HG02870 (cell line): Measurements from ENCODE around the gene SCGB3A2.

ENCODE experiments used
- ATAC-seq: cut with Tn5 transposase; IDR thresholded peaks from one replicate; pipeline ENCODE4 v1.9.1; 2021; ENCODE audit warnings: mild to moderate bottlenecking, moderate library complexity; ENCODE audit not compliant: unreplicated experiment

Gene SCGB3A2, protein sequence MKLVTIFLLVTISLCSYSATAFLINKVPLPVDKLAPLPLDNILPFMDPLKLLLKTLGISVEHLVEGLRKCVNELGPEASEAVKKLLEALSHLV

DNA sequence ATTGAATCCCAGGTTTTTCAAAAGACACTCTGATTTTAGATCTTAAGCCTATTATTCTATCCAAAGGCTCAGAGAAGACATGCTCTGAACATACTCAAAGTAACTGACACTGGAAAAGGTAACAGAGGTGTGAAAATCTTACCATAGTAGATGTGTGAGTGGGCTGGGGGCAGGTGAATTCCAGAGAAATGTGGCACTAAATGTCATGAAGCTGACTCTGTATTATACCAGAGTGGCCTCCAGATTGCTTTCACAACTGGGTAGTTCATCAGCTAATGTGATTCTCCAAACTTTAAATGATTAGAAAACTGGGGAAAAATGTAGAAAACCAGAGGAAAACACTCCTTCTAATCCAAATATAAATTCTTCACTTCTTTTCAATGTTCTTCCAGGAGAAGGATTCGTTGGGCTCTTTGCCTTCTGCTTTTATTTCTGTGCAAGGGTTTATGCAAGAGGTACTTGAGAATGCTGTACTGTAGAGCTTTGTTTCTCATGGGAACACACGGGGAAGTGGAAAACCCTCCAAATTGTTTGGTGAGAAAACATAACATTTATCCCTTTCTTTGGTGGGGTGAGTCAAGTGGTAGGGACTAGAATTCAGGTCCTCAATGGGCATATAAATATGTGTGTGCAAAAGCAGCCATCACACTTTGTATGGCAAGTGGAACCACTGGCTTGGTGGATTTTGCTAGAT, at the start of gene SCGB3A2:
TSS of gene SCGB3A2 (plus strand) at position 646 of the 694 bp plus-strand sequence. CDS start 93 bp downstream, outside the sequence.
- no peak for ATAC-seq

DNA sequence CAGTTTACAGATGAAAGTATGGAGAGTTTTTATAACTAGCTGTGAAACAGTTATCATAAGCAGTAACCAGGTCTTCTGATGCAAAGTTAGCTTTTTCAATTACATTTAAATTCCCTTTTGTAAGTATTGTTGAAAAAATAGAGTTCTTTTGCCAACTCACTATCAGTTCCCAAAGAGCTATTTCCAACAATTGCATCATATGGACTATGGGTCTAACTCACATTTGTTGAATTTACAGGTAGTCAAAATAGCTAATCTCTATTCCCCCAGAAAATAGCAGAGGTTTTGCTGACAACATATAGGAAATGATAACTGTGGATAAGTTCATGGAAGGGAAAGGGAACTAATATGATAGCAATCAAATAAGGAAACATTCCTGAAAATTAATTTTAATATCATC, 48.5 kb upstream of the SCGB3A2 start:
- ATAC-seq, result no peak

DNA sequence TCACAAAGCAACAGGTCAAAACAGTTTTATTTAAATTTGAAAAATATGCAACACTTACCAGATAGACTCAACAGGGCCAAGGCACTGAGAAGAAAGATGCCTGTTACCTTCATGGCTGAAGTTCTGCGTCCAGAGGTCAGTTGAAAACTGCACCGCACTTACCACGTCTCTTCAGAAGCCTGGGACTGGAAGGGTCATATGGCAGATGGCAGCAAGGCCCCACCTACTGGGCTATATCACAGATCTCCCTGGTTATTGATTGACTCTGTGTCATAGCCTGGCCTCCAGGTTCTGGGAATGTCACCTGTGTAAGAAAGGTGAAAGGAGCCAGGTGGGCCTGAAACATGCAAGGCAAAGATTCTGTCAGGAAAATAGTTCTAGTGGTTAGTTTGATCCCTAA, 47.0 kb upstream of the SCGB3A2 start, which contains the start of gene SPINK1:
TSS of gene SPINK1 (minus strand) at position 207 of the 400 bp plus-strand sequence. CDS start at position 113, 94 bp downstream.
- no peak for ATAC-seq

DNA sequence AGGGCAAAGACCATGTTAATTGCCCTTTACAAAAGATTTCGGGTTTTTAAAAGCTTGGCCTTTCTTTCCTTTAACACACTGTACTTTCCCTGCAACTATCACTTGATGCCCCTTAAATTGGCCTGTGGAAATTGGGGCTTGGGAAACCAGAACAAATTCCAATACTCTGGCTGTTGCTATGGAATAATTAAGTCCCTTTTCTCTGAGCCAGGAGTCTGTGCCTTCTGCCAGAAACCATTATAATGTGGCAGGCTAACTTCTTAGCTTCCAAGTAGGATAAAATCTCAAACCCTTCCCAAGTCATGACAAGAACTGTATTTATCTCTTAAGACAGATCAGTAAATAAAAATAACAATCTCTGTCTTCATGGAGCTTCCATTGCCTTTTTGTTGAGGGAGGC, 46.0 kb upstream of the SCGB3A2 start:
- ATAC-seq, result no peak

DNA sequence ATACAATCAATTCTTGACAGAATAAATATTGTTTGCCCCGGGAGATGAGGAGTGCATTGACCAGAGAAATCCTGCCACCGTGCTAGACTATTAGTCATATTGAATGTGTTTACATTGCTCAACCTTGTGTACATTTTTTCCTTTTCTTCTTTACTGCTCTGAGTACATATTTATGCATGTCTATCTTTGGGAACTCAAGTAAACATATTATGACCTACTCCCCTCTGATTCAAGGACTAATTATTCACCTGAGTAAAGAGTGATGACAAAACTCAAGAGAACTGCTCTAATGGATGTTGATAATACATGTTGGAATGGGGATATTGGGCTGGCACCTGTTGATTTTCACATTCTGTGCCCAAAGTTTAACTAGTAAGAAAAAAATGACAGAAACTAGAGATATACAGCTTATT, 43.1 kb upstream of the SCGB3A2 start:
- no peak for ATAC-seq

DNA sequence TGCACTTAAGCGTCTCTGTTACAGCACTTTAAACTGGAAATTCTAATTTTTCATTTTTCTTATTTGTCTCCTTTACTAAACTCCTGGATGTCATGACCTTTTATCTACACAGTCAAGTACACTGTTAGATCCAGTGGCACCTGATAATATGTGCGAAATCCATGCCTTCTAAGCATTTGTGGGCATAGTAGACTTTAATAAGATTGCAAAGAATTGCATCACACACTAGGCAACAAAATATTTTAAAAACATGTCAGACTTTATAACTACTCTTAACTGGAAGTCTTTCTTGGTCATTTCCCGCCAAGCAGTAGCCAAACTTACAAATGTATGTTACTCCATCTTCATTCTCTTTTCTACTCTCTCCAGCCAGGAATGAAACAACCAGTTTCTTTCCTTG, 42.1 kb upstream of the SCGB3A2 start:
- no peak for ATAC-seq

DNA sequence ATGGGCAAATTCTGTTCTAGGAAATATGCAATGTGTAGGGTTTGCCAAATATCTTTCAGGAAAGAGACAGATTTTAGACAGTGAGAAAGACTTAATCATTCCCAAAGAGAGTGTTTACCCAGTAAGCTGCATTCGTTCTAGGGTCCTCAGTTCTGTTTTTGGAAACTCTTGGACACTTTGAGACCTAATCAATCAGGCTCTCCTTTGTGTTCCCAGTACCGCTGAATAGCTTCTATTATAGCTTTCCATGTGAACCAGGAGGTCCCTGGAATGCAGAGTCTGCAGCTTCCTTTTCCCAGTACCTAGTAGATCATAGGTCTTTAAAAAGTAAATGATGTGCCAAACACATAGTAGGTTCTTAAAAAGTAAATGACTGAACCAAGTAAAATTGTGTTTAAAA, 35.6 kb upstream of the SCGB3A2 start:
- no peak for ATAC-seq

DNA sequence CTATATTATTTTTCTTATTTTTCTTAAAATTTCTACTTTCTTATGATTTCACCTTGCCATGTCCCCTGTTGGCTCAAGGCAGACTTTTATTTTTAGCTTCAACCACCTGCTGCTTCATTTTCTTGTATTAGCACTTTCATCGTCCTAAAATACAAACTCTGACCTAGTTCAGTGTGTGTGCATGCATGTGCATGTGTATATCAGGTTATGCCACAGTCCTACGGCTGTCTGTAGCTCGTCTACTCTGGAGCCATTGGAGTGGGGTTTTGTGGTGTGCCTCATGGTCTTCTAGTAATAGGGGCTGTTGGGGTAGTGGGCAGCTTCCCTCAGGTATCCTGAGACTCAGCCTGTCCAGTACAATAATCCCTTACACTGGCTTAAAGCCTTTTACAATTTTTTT, 33.7 kb upstream of the SCGB3A2 start:
- no peak for ATAC-seq

DNA sequence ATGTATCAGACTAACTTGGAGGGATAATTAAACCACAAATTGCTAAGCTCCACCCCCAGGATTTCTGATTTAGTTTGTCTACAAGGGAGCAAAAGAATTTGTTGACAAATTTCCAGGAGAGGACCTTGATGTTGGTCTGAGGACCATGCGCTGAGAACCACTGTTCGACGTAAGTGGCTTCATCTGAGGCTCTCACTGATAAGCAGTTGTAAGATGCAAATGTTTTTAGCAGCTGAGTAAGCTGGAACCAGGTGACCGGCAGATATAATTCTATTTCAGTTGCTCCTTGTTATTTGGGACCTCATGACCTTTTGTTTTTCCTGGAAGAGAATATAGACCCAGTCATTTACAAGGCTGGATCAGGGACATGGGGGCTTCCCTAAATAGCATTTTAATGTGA, 32.9 kb upstream of the SCGB3A2 start:
- ATAC-seq, result no peak

DNA sequence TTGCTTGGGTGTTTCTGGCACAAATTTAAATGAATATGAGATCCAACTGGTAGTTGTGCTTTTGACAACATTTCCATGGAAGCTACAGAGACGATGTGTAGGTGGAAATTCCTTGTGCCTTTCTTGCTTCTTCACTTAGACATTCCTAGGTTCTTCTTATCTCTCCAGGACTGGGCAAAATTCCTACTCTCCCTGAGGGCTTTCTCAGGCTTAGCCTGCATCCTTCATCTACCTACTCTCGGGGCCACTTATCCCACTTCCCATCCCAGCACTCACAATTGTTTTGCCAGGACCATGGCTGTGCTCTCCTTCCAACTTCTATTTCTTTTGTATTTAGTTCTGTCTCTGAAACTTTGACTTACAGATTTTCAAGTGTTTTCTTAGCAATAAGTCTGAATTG, 29.3 kb upstream of the SCGB3A2 start:
- no peak for ATAC-seq

DNA sequence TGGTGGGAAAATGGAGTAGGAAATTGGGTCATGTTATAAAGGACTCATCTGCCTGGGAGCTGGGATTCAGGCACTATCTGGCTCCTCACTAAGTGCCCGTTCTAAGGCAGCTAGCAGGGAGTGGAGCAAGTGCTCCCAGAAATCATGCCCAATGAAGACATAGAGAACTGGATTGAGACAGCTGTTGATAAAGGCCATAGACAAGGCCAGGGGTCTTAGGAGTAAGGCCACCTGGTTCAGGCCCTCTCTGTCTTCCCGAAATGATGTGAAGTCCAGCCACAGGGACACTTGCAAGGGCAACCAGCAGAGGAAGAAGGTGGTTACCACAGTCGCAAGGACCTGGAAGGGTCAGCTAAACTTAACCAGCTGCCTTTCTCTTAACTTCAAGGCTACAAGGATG, 26.9 kb upstream of the SCGB3A2 start:
- ATAC-seq, result no peak

DNA sequence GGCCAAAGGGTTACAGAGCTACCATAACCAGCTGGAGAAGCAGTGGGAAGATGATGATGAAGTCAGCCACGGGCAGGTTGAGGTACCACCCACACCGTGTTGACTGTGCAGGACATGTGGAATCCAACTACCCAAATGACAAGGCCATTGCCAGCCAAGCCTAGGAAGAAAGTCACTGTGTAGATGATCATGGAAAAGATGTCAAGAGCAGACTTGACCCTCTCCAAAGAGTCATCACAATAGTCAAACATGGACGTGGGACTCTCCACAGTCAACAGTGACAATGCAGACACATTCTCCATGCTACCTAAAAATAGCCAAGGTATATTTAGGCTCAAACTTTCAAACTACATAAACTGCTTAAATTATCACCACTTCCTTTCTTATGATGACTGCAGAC, 26.1 kb upstream of the SCGB3A2 start:
- ATAC-seq, result no peak

DNA sequence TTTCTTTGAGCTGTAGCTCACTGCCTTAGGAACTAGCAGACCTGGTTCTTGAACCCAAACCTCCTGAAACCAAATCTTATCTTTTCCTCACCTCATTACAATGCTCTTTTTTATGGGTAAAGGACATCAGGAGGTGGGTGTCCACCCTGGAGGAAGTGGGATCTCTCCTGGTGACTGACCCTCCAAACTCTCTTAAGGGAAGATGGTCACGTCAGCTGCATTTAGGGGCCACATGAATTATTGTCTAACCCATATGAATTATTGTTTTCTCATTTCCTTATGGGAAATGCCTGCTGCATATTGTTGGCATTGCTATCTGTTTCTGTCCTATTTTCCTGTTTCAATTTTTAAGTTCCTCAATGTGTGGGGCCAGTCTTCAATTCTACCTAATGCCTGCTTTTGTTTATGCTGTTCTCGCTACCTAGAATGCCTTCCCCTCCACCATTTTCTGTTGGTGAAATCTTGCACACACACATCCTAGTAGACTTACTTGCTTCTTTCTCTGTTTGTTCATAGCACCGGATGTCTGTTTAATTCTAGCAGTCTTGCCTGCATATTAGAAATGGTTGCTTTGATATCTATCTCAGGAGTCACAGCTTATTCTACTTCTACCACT, 25.0 kb upstream of the SCGB3A2 start:
- no peak for ATAC-seq

DNA sequence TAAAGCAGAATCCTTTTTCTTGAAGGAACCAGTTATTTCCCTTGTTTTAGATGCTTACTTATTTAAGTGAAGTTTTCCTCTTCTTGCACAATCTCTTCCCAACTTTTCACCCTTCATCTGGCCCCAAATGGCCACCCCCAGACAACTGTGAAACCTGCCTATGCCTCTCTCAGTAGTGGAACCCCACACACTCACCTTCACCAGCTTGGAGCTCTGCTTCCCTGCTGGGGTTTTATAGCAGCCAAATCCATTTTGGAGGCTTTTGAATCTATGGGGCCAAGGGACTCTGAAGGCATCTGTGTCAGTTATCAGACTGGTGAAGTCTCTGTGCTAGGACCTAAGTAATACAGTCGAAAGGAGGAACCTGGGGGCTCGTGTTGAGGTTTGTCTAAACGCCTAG, 24.2 kb upstream of the SCGB3A2 start:
- no peak for ATAC-seq

DNA sequence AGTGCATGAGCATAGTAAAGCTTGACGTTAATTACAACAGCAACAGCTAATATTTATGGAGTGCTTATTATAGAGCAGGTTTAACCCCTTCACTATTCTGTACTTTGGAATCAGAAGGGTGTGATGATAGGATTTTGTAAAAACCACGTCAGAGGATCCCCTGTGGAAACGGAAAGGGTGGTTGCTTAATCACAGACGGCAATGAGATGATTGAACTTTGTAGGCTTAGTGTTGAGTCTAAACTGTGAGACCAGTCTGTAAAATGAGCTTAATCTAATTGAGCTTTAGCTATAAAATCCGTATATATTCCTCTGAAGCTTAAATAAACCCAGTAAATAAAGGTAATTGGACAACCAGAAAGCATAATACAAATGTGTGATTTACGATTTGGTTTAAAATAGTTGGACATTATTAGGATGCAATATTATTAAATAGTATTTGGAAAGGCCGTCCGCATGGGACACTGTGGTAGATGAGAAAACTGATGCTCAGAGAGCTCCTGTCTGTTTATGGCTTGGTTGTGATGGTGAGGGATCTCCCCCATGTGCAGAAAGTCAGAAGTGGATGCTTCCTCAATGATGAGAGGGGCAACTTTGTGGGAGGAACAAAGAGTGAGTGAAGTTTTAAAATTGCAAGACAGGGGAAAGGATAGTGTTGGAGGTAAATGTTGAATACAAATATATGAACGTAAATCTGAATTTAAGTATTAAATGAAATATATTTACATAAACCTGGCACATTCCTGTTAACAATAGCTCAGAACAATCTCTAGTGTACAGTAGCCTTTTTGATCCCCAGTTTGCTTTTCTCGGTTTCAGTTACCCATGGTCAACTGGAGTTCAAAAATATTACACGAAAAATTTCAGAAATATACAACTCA, 23.4 kb upstream of the SCGB3A2 start:
- no peak for ATAC-seq

DNA sequence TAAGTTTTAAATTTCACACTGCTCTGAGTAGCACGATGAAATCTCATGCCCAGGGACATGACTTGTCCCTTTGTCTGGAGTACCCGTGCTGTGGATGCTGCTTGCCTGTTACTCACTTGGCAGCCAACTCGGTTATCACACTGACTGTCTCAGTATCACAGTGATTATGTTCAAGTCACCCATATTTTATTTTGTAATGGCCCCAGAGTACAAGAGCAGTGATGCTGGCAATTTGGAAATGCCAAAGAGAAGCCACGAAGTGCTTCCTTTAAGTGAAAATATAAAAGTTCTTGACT, 22.8 kb upstream of the SCGB3A2 start:
- no peak for ATAC-seq

DNA sequence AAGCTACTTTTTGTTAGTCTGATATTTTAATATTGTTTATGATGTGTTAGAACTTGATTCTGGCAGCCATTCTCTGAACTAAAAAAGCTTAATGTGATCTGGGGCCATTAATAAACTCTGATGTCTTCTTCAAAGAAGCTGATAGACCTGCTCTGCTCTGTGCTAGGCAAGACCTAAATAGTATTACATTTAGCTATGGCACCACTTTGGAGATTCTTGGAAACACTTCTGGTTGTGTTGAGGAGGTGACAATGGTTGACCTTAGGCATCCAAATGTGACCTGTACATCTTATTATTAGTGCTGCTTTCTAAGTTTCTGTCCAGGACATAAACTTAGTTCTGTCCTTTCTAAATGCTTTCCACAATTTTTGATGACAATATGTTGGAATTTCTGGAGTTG, 21.7 kb upstream of the SCGB3A2 start:
- no peak for ATAC-seq

DNA sequence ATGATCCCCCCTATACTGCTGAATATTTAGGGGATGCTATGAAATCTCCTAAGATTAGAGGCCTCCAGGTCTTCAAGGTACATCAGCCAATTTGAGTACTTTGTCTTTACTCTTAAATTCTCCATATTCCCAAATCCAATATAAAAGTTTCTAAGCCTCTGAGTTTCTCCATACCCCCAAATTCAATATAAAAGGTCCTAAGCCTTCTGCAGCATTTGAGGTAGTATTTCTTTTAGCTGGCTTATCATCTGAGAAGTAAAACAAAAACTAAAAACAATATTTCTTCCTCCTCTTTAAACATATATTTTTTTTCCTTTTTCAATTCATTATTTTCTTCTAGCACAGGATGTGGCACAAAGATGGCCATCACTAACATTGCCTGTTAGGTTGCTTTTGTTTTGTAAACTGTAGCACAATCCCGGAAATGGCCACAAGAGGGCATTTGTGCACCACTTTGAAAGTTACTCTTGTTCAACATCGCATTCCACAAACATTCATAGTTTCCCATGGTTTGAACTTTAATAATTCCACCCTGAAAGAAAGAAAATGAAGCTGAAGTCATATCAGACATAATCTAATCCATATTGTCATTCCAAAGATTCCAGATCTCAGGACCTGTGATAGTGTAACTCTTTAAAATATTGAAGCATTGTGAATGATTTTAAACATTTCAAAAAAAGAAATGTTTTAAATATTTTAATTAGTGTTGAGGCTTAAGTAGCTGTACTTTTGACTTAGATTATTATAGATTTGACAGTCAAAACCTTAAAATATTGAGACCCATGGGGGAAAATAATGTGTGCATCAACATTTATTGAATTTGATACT, 21.0 kb upstream of the SCGB3A2 start:
- ATAC-seq, result peak; percentile 87

DNA sequence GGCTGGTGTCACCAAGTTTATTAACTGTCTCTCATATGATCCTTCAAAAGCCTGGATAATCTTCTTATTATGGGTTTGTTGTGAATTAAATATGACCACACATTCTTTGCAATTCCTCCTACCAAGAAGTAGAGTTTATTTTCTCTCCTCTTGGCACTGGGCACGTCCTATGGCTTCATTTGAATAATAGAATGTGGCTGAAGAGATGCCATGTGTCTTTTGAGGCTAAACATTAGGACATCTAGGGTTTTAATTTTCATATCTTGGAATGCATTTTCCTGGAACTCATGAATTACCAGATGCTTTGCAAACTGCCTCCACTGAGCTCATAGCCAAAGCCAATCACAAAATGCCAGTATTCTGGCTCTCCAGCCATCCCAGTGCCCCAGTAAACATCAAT, 19.9 kb upstream of the SCGB3A2 start:
- no peak for ATAC-seq

DNA sequence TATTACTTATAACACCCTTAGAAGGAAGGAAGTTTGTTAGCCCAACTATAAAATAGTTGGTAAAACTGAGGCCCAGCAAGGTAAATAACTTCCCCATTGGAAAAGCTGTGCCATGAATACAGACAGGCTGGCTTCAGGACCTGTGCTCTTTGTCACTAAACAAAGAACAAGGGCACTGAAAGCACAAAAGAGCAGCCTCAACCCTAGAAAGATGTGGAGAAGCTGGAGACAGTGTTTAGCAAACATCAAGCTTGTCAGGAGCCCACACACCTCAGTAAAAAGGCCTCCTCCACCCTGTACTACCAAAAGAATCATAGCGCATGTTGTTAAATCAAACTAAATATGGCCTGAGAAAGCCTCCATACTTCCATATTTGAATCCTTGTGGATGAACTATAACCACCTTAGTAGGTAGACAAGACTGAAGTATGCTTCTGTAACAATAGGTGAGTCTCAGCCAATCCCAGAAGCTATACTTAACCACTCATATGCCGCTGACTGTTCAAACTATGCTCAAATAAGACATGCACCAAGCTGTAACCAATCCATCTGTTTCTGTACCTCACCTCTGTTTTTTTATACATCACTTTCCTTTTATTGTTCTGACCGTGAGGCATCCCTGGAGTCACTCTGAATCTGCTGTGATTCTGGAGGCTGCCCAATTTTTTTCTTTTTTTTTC, 18.4 kb upstream of the SCGB3A2 start:
- ATAC-seq, result no peak
